Measurements from ENCODE around the gene NFIB. TPM values are rescaled to one million over a fixed set of nuclear protein-coding genes. Genes with fewer than 3 reads are reported as not detected.
A peak's percentile ranks its signal among the peaks of the same experiment; 100 is the strongest.

Gene NFIB
- total RNA-seq, 1 donor from 2014 or later = 2.4 TPM

GRCh38 chr9:14098486-14099180, 215.3 kb downstream of the NFIB start:
- TF ChIP-seq CTCF (conservative IDR thresholded peaks at IDR 0.05; ENCODE audit: low read depth, low read length) = no peak
- DNase-seq (ENCODE audit: low read depth) = no peak
- no peak overlapping the region for H3K4me3 ChIP-seq (ENCODE audit: low read depth, low read length)

- no peak for TF ChIP-seq CTCF (conservative IDR thresholded peaks at IDR 0.05; ENCODE audit: low read depth, low read length)
- no peak overlapping the region for H3K4me3 ChIP-seq (ENCODE audit: low read depth, low read length)
- DNase-seq (ENCODE audit: low read depth) = no peak
These were observed 216.1 kb downstream of the NFIB start for GRCh38 chr9:14097666-14098415.

- DNase-seq (ENCODE audit: low read depth) = no peak
- TF ChIP-seq CTCF (conservative IDR thresholded peaks at IDR 0.05; ENCODE audit: low read depth, low read length) = no peak
These were observed 216.7 kb downstream of the NFIB start for GRCh38 chr9:14097215-14097614.

GRCh38 chr9:14096258-14096922, 217.6 kb downstream of the NFIB start:
- TF ChIP-seq CTCF (conservative IDR thresholded peaks at IDR 0.05; ENCODE audit: low read depth, low read length) = no peak
- DNase-seq (ENCODE audit: low read depth) = peak; percentile 61
- H3K4me3 ChIP-seq (ENCODE audit: low read depth, low read length) = peak overlapping the region; percentile 10

More at GRCh38 chr9:14097215-14097614, 216.7 kb downstream of the NFIB start:
- no peak overlapping the region for H3K4me3 ChIP-seq (ENCODE audit: low read depth, low read length)

GRCh38 chr9:14095277-14095676, 218.7 kb downstream of the NFIB start:
- TF ChIP-seq CTCF (conservative IDR thresholded peaks at IDR 0.05; ENCODE audit: low read depth, low read length) = no peak

GRCh38 chr9:14094491-14094890, 219.4 kb downstream of the NFIB start:
- DNase-seq (ENCODE audit: low read depth) = no peak

More at GRCh38 chr9:14095277-14095676, 218.7 kb downstream of the NFIB start:
- no peak overlapping the region for H3K4me3 ChIP-seq (ENCODE audit: low read depth, low read length)
- DNase-seq (ENCODE audit: low read depth) = no peak

More at GRCh38 chr9:14094491-14094890, 219.4 kb downstream of the NFIB start:
- no peak for TF ChIP-seq CTCF (conservative IDR thresholded peaks at IDR 0.05; ENCODE audit: low read depth, low read length)
- no peak overlapping the region for H3K4me3 ChIP-seq (ENCODE audit: low read depth, low read length)
